ENCODE data around the gene MRPL20.

MRPL20 gene

DNA sequence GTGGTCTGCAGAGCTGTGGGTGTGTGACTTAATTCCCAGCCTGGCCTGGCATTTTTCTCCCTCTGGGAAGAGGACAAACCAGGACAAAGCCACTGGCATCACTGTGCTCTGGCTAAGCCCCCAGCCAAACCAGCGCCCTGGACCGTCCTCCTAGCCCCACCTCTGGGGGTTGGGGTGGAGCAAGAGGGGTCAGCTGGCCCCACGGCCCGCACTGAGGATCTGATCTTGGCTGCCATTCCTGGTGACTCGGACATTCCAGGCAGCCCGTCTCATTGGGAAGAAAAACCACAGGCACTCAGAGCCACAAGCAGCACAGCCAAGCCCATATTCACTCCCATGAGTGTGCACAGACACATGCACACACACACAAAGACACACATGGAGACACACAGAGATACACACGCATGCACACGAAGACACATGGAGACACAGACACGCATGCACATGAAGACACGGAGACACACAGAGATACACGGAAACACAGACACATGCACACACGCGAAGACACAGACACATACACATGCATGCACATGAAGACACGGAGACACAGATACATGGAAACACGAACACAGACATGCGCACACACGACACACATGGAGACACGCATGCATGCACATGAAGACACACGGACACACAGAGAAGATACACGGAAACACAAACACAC lies 46.5 kb downstream of the MRPL20 start:
- peak; percentile 95 for DNase-seq (ENCODE audit: low read depth)

DNA sequence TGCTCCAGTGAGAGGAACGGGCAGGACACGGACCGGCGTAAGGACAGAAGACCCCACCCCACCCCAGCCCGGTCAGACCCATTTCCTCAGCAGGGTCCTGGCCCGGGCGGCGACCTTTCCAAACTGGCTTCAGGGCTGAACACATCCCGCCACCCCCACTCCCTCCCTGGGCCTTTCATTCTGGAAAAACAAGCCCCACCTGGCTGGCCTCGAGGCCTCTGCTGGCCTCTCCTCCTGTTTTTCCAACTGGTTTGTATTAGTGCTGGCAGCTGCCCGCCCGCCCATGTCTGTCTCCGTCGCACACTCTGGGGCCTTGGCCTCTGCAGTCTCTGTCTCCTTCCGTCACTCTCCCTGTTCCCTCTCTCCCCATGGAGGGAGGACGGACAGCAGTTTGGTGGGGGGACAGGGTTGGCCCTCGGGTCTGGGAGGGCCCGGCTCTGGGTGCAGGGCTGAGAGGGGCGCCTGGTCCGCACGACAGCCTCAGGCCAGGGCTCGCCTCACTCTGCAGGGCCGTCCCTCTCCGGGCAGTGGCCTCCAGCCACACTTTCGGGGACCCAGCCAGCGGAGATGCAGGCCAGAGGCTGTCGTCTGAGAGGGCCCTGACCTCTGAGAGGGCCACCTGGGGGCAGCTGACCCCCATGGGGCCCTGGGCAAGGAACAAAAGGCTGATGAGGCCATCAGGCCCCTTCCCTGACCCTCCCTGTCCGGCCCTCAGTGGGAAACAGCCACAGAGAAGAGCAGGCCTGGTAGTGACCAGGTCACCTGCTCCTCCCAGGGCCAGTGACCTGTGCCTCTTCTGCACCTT lies 47.2 kb downstream of the MRPL20 start:
- peak; percentile 88 for DNase-seq (ENCODE audit: low read depth)

DNA sequence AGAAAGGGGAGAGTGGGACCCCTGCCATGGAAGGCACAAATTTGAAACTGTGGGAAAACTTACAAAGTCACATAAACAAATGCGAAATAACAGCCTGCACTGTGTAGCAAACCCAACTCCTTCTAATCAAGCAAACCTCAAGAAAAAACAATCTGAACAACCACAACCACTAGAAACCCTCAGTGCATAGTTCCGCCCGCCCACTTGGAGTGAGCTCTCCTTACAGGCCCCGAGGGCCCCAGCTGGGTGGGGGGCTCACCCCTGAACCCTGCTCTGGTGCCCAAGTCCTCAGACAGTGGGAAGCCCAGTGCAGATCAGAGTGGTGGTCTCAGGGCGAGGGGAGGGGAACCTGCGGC lies 47.8 kb downstream of the MRPL20 start:
- DNase-seq (ENCODE audit: low read depth): peak; percentile 85

GRCh38 chr1:1358433-1359271 lies 48.4 kb downstream of the MRPL20 start, which contains the start of gene MXRA8:
Gene MXRA8, minus strand, starts transcription at chr1:1358555. Its CDS starts 51 bp downstream, at chr1:1358504.
- DNase-seq (ENCODE audit: low read depth): peak; percentile 94

- DNase-seq (ENCODE audit: low read depth): no peak
These were observed 49.1 kb downstream of the MRPL20 start for GRCh38 chr1:1357871-1358432.

GRCh38 chr1:1356796-1357401 lies 50.2 kb downstream of the MRPL20 start:
- DNase-seq (ENCODE audit: low read depth): no peak

DNA sequence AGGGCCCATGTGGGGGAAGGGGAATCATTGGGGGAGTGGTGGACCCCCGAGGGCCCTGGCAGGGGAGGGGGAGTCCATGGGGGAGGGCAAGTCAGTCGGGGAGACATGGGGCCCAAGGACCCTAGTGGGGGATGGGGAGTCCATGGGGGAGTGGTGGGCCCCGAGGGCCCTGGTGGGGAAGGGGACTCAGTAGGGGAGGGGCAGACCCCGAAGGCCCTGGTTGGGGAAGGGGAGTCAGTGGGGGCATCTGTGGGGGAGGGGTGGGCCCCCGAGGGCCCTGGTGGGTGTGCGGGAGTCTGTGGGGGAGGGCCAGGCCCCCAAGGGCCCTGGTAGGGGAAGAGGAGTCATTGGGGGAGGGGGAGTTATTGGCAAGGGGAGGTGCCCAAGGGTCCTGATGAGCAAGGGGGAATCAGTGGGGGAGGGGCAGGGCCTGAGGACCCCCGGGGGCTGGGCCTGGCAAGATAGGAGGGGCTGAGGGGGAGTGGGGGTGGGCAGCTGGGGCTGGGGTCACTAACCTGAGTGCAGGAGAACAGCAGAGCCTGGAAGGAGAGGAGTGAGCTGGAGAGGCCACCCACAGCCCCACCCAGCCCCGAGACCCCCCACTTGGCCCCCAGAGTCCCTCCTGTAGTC lies 50.8 kb downstream of the MRPL20 start:
- DNase-seq (ENCODE audit: low read depth): no peak

GRCh38 chr1:1355416-1355815 lies 51.7 kb downstream of the MRPL20 start:
- peak; percentile 51 for DNase-seq (ENCODE audit: low read depth)

- no peak for DNase-seq (ENCODE audit: low read depth)
These were observed 52.5 kb downstream of the MRPL20 start for GRCh38 chr1:1354271-1355247.

DNA sequence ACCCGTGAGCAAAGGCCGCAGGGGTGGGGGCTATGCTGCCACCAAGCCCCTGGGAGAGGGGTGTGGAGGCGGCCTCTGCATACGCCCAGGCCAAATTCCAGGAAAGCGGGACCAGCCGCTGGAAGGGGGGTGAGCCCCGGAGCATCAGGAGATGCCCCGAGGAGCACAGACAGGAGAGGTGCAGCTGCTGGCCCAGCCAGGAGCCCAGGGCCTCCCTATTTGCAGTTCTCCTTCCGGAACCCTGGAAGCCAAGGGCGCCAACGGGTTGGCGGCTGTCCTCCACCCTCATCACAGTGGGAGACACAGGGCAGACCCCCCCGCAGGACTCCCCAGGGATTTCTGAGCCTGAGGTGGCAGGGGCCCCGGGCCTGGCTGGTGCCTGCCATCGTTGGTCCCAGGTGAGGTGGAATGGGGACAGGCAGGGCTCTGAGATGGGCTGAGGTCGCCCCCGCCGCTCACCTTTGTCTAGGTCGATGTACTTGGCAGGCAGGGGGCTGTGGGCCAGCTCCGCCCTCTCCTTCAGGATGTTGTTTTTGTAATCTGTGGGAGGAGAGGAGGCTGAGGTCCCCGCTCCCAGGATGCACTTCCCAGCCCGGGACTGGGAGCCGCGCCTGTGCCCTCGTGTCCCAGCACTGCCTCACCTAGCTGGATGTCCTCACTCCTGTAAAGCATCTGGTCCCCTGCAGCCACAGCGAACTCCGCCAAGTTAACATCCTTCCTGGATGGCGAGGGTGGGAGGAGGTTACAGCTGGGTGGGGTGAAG lies 53.5 kb downstream of the MRPL20 start:
- DNase-seq (ENCODE audit: low read depth): no peak

- DNase-seq (ENCODE audit: low read depth): no peak
These were observed 54.2 kb downstream of the MRPL20 start for GRCh38 chr1:1352786-1353388.

Data from fibroblast of gingiva (primary cell).